ENCODE results near the gene TSFM. TPM values are rescaled to one million over a fixed set of nuclear protein-coding genes. Genes with fewer than 3 reads are reported as not detected.

The TSFM gene
- total and polyA plus RNA-seq, 4 donors: 17.1 to 40.0 (median 26.0) TPM

GRCh38 chr12:57803319-57803893 lies 20.8 kb downstream of the TSFM start:
- no peaks in the 10 kb centered on the region for H3K4me1 ChIP-seq (ENCODE audit: control insufficient read depth in 5 of 5, insufficient read depth in 5 of 5, low read length in 5 of 5)
- no peak overlapping the region for H3K27ac ChIP-seq (ENCODE audit: low read depth in 1 of 2, low read length in 1 of 2)
- no peaks in the 10 kb centered on the region for H3K9me3 ChIP-seq (ENCODE audit: control insufficient read depth in 4 of 4, insufficient read depth in 3 of 4, low read length in 3 of 4)
- peak; percentile 59 for TF ChIP-seq CTCF (IDR thresholded peaks at IDR 0.05; ENCODE audit: control extremely low read depth, extremely low read depth)
- peak in 1 of 3 donors; percentile 45 for DNase-seq
- WGBS, 2 donors: 56 to 71% methylated on average over 9 of the region's 9 CpGs
- H3K27me3 ChIP-seq (ENCODE audit: control insufficient read depth in 3 of 3, insufficient read depth in 3 of 3, low read length in 2 of 3): no peaks in the 10 kb centered on the region
- H3K9ac ChIP-seq (ENCODE audit: insufficient read depth in 1 of 2, low read length in 2 of 2): no peak overlapping the region
- peaks cover 22 to 51% (median 38%) of the 10 kb centered on the region in 4 donors for H3K36me3 ChIP-seq (ENCODE audit: control insufficient read depth in 4 of 4, insufficient read depth in 4 of 4, low read length in 4 of 4)
- ATAC-seq (ENCODE audit: insufficient read depth, low FRiP score): peak; percentile 55
- no peak overlapping the region for H3K4me3 ChIP-seq

GRCh38 chr12:57806677-57807076 lies 24.1 kb downstream of the TSFM start:
- no peaks in the 10 kb centered on the region for H3K27me3 ChIP-seq (ENCODE audit: control insufficient read depth in 3 of 3, insufficient read depth in 3 of 3, low read length in 2 of 3)
- 94 to 98% methylated on average over 3 of the region's 3 CpGs for WGBS, 2 donors
- TF ChIP-seq CTCF (IDR thresholded peaks at IDR 0.05; ENCODE audit: control extremely low read depth, extremely low read depth): no peak

DNA sequence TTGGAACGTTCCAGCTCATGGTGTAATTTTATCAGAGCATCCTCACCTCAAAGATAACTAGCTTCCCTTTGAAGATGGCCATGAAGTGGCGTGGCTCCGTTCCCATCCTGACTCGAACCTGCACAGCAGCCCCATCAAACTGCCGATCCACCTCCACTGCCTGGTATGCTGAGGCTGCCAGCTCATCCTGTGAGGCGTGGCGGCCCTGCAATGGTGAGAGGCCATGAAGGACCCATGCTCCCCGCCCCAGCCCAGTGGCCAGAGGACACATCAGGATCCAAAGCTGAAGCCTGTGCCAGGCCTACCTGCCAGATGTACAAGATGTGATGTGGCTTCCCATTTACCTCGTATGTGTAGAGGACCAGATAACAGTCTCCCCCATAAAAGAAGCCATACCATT lies 24.7 kb downstream of the TSFM start:
- Histone ChIP-seq H3K36me3 (ENCODE audit: control insufficient read depth in 4 of 4, insufficient read depth in 4 of 4, low read length in 4 of 4) (peaks cover 21 to 42% (median 30%) of the 10 kb centered on the region in 4 donors), H3K4me3 (no peak overlapping the region), H3K9ac (ENCODE audit: insufficient read depth in 1 of 2, low read length in 2 of 2) (no peak overlapping the region), H3K27me3 (ENCODE audit: control insufficient read depth in 3 of 3, insufficient read depth in 3 of 3, low read length in 2 of 3) (no peaks in the 10 kb centered on the region), H3K27ac (ENCODE audit: low read depth in 1 of 2, low read length in 1 of 2) (no peak overlapping the region), H3K9me3 (ENCODE audit: control insufficient read depth in 4 of 4, insufficient read depth in 3 of 4, low read length in 3 of 4) (no peaks in the 10 kb centered on the region), H3K4me1 (ENCODE audit: control insufficient read depth in 5 of 5, insufficient read depth in 5 of 5, low read length in 5 of 5) (no peaks in the 10 kb centered on the region)
- TF ChIP-seq CTCF (IDR thresholded peaks at IDR 0.05; ENCODE audit: control extremely low read depth, extremely low read depth): no peak
- ATAC-seq (ENCODE audit: insufficient read depth, low FRiP score): no peak
- WGBS, 2 donors: 93 to 94% methylated on average over 9 of the region's 9 CpGs
- no peak for DNase-seq

More at GRCh38 chr12:57806677-57807076, 24.1 kb downstream of the TSFM start:
- Histone ChIP-seq H3K27ac (ENCODE audit: low read depth in 1 of 2, low read length in 1 of 2) (no peak overlapping the region), H3K4me1 (ENCODE audit: control insufficient read depth in 5 of 5, insufficient read depth in 5 of 5, low read length in 5 of 5) (no peaks in the 10 kb centered on the region), H3K9ac (ENCODE audit: insufficient read depth in 1 of 2, low read length in 2 of 2) (no peak overlapping the region), H3K4me3 (no peak overlapping the region), H3K9me3 (ENCODE audit: control insufficient read depth in 4 of 4, insufficient read depth in 3 of 4, low read length in 3 of 4) (no peaks in the 10 kb centered on the region), H3K36me3 (ENCODE audit: control insufficient read depth in 4 of 4, insufficient read depth in 4 of 4, low read length in 4 of 4) (peaks cover 24 to 47% (median 35%) of the 10 kb centered on the region in 4 donors)
- DNase-seq (no peak), ATAC-seq (ENCODE audit: insufficient read depth, low FRiP score) (no peak)

GRCh38 chr12:57808351-57808750 lies 25.8 kb downstream of the TSFM start:
- ATAC-seq (ENCODE audit: insufficient read depth, low FRiP score) (no peak), DNase-seq (no peak)
- Histone ChIP-seq H3K9me3 (ENCODE audit: control insufficient read depth in 4 of 4, insufficient read depth in 3 of 4, low read length in 3 of 4) (no peaks in the 10 kb centered on the region), H3K9ac (ENCODE audit: insufficient read depth in 1 of 2, low read length in 2 of 2) (no peak overlapping the region), H3K36me3 (ENCODE audit: control insufficient read depth in 4 of 4, insufficient read depth in 4 of 4, low read length in 4 of 4) (peaks cover 13 to 41% (median 22%) of the 10 kb centered on the region in 4 donors), H3K27ac (ENCODE audit: low read depth in 1 of 2, low read length in 1 of 2) (no peak overlapping the region), H3K4me3 (no peak overlapping the region), H3K4me1 (ENCODE audit: control insufficient read depth in 5 of 5, insufficient read depth in 5 of 5, low read length in 5 of 5) (no peaks in the 10 kb centered on the region), H3K27me3 (ENCODE audit: control insufficient read depth in 3 of 3, insufficient read depth in 3 of 3, low read length in 2 of 3) (no peaks in the 10 kb centered on the region)
- no peak for TF ChIP-seq CTCF (IDR thresholded peaks at IDR 0.05; ENCODE audit: control extremely low read depth, extremely low read depth)
- 90 to 92% methylated on average over 5 of the region's 5 CpGs for WGBS, 2 donors

Data from lung (tissue), 12 donors.